Right lobe of liver (tissue), 6 donors: Measurements from ENCODE around the gene SLC2A4RG. TPM values are rescaled to one million over a fixed set of nuclear protein-coding genes. Genes with fewer than 3 reads are reported as not detected.

Source experiments
- ATAC-seq, 4 donors: fragments of 200-7000 bp; cut with Tn5 transposase; one replicate each; pipeline ENCODE4 v1.9.1; 2020; ENCODE audit warnings: mild to moderate bottlenecking in 4 of 4, moderate library complexity in 4 of 4
- DNase-seq, 3 donors: peaks; one replicate each; pipeline ENCODE4 v3.0.0-alpha.2; 2020
- H3K27ac ChIP-seq, 3 donors: fragments of 200-600 bp; one replicate each; pipeline ENCODE4 v1.8.0; 2022
- H3K27me3 ChIP-seq, 2 donors: fragments of 200-600 bp; one replicate each; pipeline ENCODE4 v1.8.0; 2022
- H3K36me3 ChIP-seq, 4 donors: fragments of 200-600 bp; sonication (generic) in 1 of 4; one replicate each; pipeline versions ENCODE4 v1.5.1 to v1.8.0; 2017 to 2022; ENCODE audit warnings: control low read depth in 1 of 4
- H3K4me1 ChIP-seq, 4 donors: fragments of 200-600 bp; sonication (generic) in 1 of 4; one replicate each; pipeline versions ENCODE4 v1.5.1 to v1.8.0; 2017 to 2022; ENCODE audit warnings: control low read depth in 1 of 4
- H3K4me3 ChIP-seq, 3 donors: fragments of 200-600 bp; one replicate each; pipeline ENCODE4 v1.8.0; 2022
- H3K9me3 ChIP-seq, 4 donors: fragments of 200-600 bp; sonication (generic) in 1 of 4; one replicate each; pipeline versions ENCODE4 v1.5.1 to v1.8.0; 2017 to 2022; ENCODE audit warnings: control low read depth in 1 of 4
- CTCF ChIP-seq, 4 donors: fragments of 200-600 bp in 3 of 4; fragments of 450-650 bp in 1 of 4; IDR thresholded peaks; one replicate each; pipeline versions ENCODE4 v1.5.1 to v1.8.0; 2016 to 2022; ENCODE audit warnings: antibody characterized with exemption in 4 of 4, mild to moderate bottlenecking in 2 of 4
- POLR2A ChIP-seq: fragments of 450-650 bp; IDR thresholded peaks from one replicate; pipeline ENCODE4 v1.6.1; 2017; ENCODE audit warnings: antibody characterized with exemption, mild to moderate bottlenecking
- WGBS: methylation state at CpG from one replicate; pipeline ENCODE4 v1.1.6; 2018; ENCODE audit warnings: low coverage, low lambda C conversion rate; ENCODE audit not compliant: insufficient coverage; ENCODE audit errors: missing lambda C conversion rate; 5-methylcytosine and 5-hydroxymethylcytosine counted together
- intact Hi-C, 2 donors: fragments of 100-400 bp; cut with DNase I; formaldehyde crosslinking; loops; one replicate each; pipeline versions ENCODE4 v1.11.2 to v1.14.1; 2022
- long read RNA-seq: library from polyadenylated mRNA; unstranded; transcript quantifications from one replicate; pipeline ENCODE4 v2.0.0, GENCODE V29; 2019
- total RNA-seq, 6 experiments: library from RNA; depleted of rRNA in 2 of 6; stranded (reverse); fragments of >200 nt in 2 of 6; fragmentation: NEBNext Ultra II Directional in 3 of 6; extraction: Animal tissue kit (Norgen Biotek cat#: 25700) in 3 of 6; gene quantifications; one replicate each; pipeline versions ENCODE4 v1.1.0 to v1.2.4, GENCODE V29; 2016 to 2023
- donor health status: DM: no; HTN: yes; CAD: no.
- donor health status: DM: no; HTN: no; CAD: no.
- donor health status: DM: no; HTN: no; CAD: no.
- donor health status: DM: no; HTN: yes; CAD: no.
- donor health status: DM: no; HTN: yes; CAD: no.

Gene SLC2A4RG
- 100 to 1,000 TPM in 2 of 6 experiments, 10 to 100 TPM in 4; 36.0 to 180 (median 73.8) TPM for total RNA-seq
- long read RNA-seq, partial matches to known transcripts = 4 of 11 reads
- long read RNA-seq, other reads (novel, unspliced or antisense) = 6 of 11 reads

- H3K4me1 ChIP-seq = peaks cover 0 to 28% (median 12%) of the 10 kb centered on the region in 4 donors
- peak within 1 kb of the TSS; percentile 65 to 92 (median 75) for H3K4me3 ChIP-seq
- TF ChIP-seq POLR2A (peak; percentile 12), CTCF (IDR thresholded peaks at IDR 0.05) (no peak)
- WGBS = 0% methylated on average over 3 of the region's 136 CpGs
- H3K27me3 ChIP-seq = no peaks in the 10 kb centered on the region
- no peaks in the 10 kb centered on the region for H3K9me3 ChIP-seq
- ATAC-seq (peak; percentile 26 to 58 (median 39)), DNase-seq (peak; percentile 90 to 96 (median 95))
- peak within 1 kb of the TSS; percentile 59 to 92 (median 67) for H3K27ac ChIP-seq
- H3K36me3 ChIP-seq = peaks cover 0 to 17% (median 7%) of the 10 kb centered on the region in 4 donors
- intact Hi-C loops = no loop called here
These were observed at the start of gene SLC2A4RG for GRCh38 chr20:63739130-63740069. SLC2A4RG (plus strand) TSS chr20:63739776; CDS start chr20:63739913, 137 bp downstream.

- DNase-seq (peak in 1 of 3 donors; percentile 51), ATAC-seq (no peak)
- TF ChIP-seq CTCF (IDR thresholded peaks at IDR 0.05) (no peak), POLR2A (no peak)
- intact Hi-C loops = no loop called here
- Histone ChIP-seq H3K4me3 (no peak overlapping the region), H3K27me3 (no peaks in the 10 kb centered on the region), H3K36me3 (no peaks in the 10 kb centered on the region), H3K27ac (no peak overlapping the region), H3K9me3 (no peaks in the 10 kb centered on the region), H3K4me1 (no peaks in the 10 kb centered on the region)
- no CpG with 5 or more reads among the region's 40 CpGs for WGBS
These were observed 49.3 kb upstream of the SLC2A4RG start for GRCh38 chr20:63690003-63690897.

GRCh38 chr20:63690898-63691710 lies 48.5 kb upstream of the SLC2A4RG start:
- peak in 2 of 3 donors; percentile 23 to 56 for DNase-seq
- intact Hi-C loops = no loop called here
- no peaks in the 10 kb centered on the region for H3K4me1 ChIP-seq
- no peaks in the 10 kb centered on the region for H3K27me3 ChIP-seq
- H3K36me3 ChIP-seq = no peaks in the 10 kb centered on the region
- H3K9me3 ChIP-seq = no peaks in the 10 kb centered on the region
- TF ChIP-seq CTCF (IDR thresholded peaks at IDR 0.05) (no peak), POLR2A (no peak)
- no peak for ATAC-seq
- no peak overlapping the region for H3K27ac ChIP-seq
- H3K4me3 ChIP-seq = no peak overlapping the region
- WGBS = no CpG with 5 or more reads among the region's 24 CpGs
